Muscle of back (tissue), 11 donors: ENCODE measurements around the gene ATE1. TPM values are rescaled to one million over a fixed set of nuclear protein-coding genes. Genes with fewer than 3 reads are reported as not detected.
"Not testable (repeated sequence)": the region's sequence is repeated elsewhere in the genome, so short reads cannot be mapped to it uniquely, and the experiment has no call there.

Experiments
- DNase-seq, 3 donors: peaks; one replicate each; pipeline versions ENCODE4 v3.0.0 to v3.0.0-alpha.2; 2013
- polyA plus RNA-seq, 10 donors: library from polyadenylated mRNA; unstranded; fragments of 120-200 nt; gene quantifications; one replicate each; pipeline ENCODE4 v1.2.1, GENCODE V29; 2013; ENCODE audit not compliant: insufficient read length in 10 of 10

Gene ATE1
- polyA plus RNA-seq, 10 donors, result 17.7 to 24.9 (median 20.4) TPM

- no peak for DNase-seq
Measured at GRCh38 chr10:121833387-121833786, 94.4 kb downstream of the ATE1 start.

- DNase-seq, result no peak
Measured at GRCh38 chr10:121832647-121833046, 95.2 kb downstream of the ATE1 start.

- DNase-seq, result no peak
Measured at GRCh38 chr10:121831777-121832176, 96.1 kb downstream of the ATE1 start.

- DNase-seq, result no peak
Measured at GRCh38 chr10:121831237-121831636, 96.6 kb downstream of the ATE1 start.

GRCh38 chr10:121830101-121830500 is 97.7 kb downstream of the ATE1 start:
- DNase-seq, result no peak

- no peak for DNase-seq
Measured at GRCh38 chr10:121828045-121828444, 99.8 kb downstream of the ATE1 start.

- DNase-seq, result not testable (repeated sequence)
Measured at GRCh38 chr10:121826773-121827172, 101.1 kb downstream of the ATE1 start.

- peak in 1 of 3 donors; percentile 32 for DNase-seq
Measured at GRCh38 chr10:121823993-121824463, 103.8 kb downstream of the ATE1 start.

- DNase-seq, result no peak
Measured at GRCh38 chr10:121822724-121823123, 105.1 kb downstream of the ATE1 start.

- DNase-seq, result no peak
Measured at GRCh38 chr10:121822180-121822579, 105.7 kb downstream of the ATE1 start.

GRCh38 chr10:121819049-121819448 is 108.8 kb downstream of the ATE1 start:
- peak in 1 of 3 donors; percentile 31 for DNase-seq

- DNase-seq, result no peak
Measured at GRCh38 chr10:121818599-121818998, 109.2 kb downstream of the ATE1 start.

- DNase-seq, result no peak
Measured at GRCh38 chr10:121816197-121816596, 111.6 kb downstream of the ATE1 start.

- no peak for DNase-seq
Measured at GRCh38 chr10:121813857-121814256, 114.0 kb downstream of the ATE1 start.

- peak in 1 of 3 donors; percentile 31 for DNase-seq
Measured at GRCh38 chr10:121813211-121813815, 114.5 kb downstream of the ATE1 start.

GRCh38 chr10:121812031-121812430 is 115.8 kb downstream of the ATE1 start:
- no peak for DNase-seq

GRCh38 chr10:121811386-121811785 is 116.4 kb downstream of the ATE1 start:
- DNase-seq, result no peak

- no peak for DNase-seq
Measured at GRCh38 chr10:121808835-121809234, 119.0 kb downstream of the ATE1 start.

- DNase-seq, result peak in 1 of 3 donors; percentile 83
Measured at GRCh38 chr10:121804460-121804859, 123.4 kb downstream of the ATE1 start.

GRCh38 chr10:121803611-121804010 is 124.2 kb downstream of the ATE1 start:
- DNase-seq, result no peak

- DNase-seq, result no peak
Measured at GRCh38 chr10:121800831-121801230, 127.0 kb downstream of the ATE1 start.

- no peak for DNase-seq
Measured at GRCh38 chr10:121800146-121800545, 127.7 kb downstream of the ATE1 start.

- no peak for DNase-seq
Measured at GRCh38 chr10:121797490-121797889, 130.3 kb downstream of the ATE1 start.

- DNase-seq, result no peak
Measured at GRCh38 chr10:121796342-121796741, 131.5 kb downstream of the ATE1 start.
